Caki2 (cell line): ENCODE results near the gene NPPC. TPM values are rescaled to one million over a fixed set of nuclear protein-coding genes. Genes with fewer than 3 reads are reported as not detected.
A peak's percentile ranks its signal among the peaks of the same experiment; 100 is the strongest.
"Not testable (repeated sequence)": the region's sequence is repeated elsewhere in the genome, so short reads cannot be mapped to it uniquely, and the experiment has no call there.

Experiments
- DNase-seq: peaks from one replicate; pipeline ENCODE4 v3.0.0-alpha.2; 2015; ENCODE audit warnings: low read depth
- in situ Hi-C: cut with HindIII; loops from 2 replicates; pipeline ENCODE4 v1.10.0; 2016; ENCODE audit warnings: low sequenced_read_pairs, low pct_unique_long_range_greater_than_20kb, mixed read lengths
- total RNA-seq: library from RNA; depleted of rRNA; stranded (reverse); fragments of >200 nt; shearing (Covaris generic); gene quantifications from 2 replicates; pipeline ENCODE4 v1.2.3, GENCODE V29; 2014; ENCODE audit warnings: low replicate concordance; rRNA removed

Gene NPPC
- total RNA-seq = not detected in 2 replicates

GRCh38 chr2:231926180-231926741 lies at the start of gene NPPC:
NPPC (minus strand) TSS chr2:231926396; CDS start chr2:231926249, 147 bp downstream.
- in situ Hi-C loops = no loop called here
- DNase-seq = peak; percentile 74

GRCh38 chr2:231975001-231975400 lies 48.8 kb upstream of the NPPC start:
- in situ Hi-C loops = no loop called here
- DNase-seq = no peak

GRCh38 chr2:231970461-231970860 lies 44.3 kb upstream of the NPPC start:
- in situ Hi-C loops = no loop called here
- DNase-seq = no peak

- no peak for DNase-seq
- in situ Hi-C loops = no loop called here
These were observed 42.6 kb upstream of the NPPC start for GRCh38 chr2:231968820-231969219.

- DNase-seq = no peak
- in situ Hi-C loops = no loop called here
These were observed 40.7 kb upstream of the NPPC start for GRCh38 chr2:231966886-231967285.

GRCh38 chr2:231965102-231965501 lies 38.9 kb upstream of the NPPC start:
- no peak for DNase-seq
- in situ Hi-C loops = no loop called here

- in situ Hi-C loops = no loop called here
- peak; percentile 81 for DNase-seq
These were observed 35.4 kb upstream of the NPPC start, which contains the start of gene DIS3L2 for GRCh38 chr2:231961349-231962166. DIS3L2 (plus strand) TSS chr2:231961713; CDS start chr2:232014928, 53,215 bp downstream.

- no peak for DNase-seq
- in situ Hi-C loops = no loop called here
These were observed 34.7 kb upstream of the NPPC start for GRCh38 chr2:231960810-231961348.

- no peak for DNase-seq
- in situ Hi-C loops = no loop called here
These were observed 31.9 kb upstream of the NPPC start for GRCh38 chr2:231957913-231958763.

GRCh38 chr2:231955758-231956472 lies 29.7 kb upstream of the NPPC start:
- no peak for DNase-seq
- in situ Hi-C loops = no loop called here

- no peak for DNase-seq
- in situ Hi-C loops = no loop called here
These were observed 25.3 kb upstream of the NPPC start for GRCh38 chr2:231951452-231952035.

- DNase-seq = no peak
- in situ Hi-C loops = no loop called here
These were observed 21.5 kb upstream of the NPPC start for GRCh38 chr2:231947694-231948093.

- in situ Hi-C loops, DNase-seq: not testable (repeated sequence)
These were observed 20.9 kb upstream of the NPPC start for GRCh38 chr2:231947112-231947511.

GRCh38 chr2:231946241-231946814 lies 20.1 kb upstream of the NPPC start:
- in situ Hi-C loops = no loop called here

GRCh38 chr2:231942180-231942579 lies 16.0 kb upstream of the NPPC start:
- no peak for DNase-seq
- in situ Hi-C loops = no loop called here

More at GRCh38 chr2:231946241-231946814, 20.1 kb upstream of the NPPC start:
- no peak for DNase-seq

GRCh38 chr2:231941673-231942072 lies 15.5 kb upstream of the NPPC start:
- in situ Hi-C loops = no loop called here
- no peak for DNase-seq

- no peak for DNase-seq
- in situ Hi-C loops = no loop called here
These were observed 14.6 kb upstream of the NPPC start for GRCh38 chr2:231940795-231941194.
